SK-N-SH treated with all-trans-retinoic acid at 6 μM for 48 hours (cell line): ENCODE data around the gene RNF169.

Experiments
- ARNTL ChIP-seq: fragments of 450-650 bp; formaldehyde crosslinking; IDR thresholded peaks from 2 replicates; pipeline ENCODE4 v1.5.0; 2020; ENCODE audit warnings: low read depth, mild to moderate bottlenecking, moderate library complexity, borderline replicate concordance
- OSR1 ChIP-seq: fragments of 250-450 bp; sonication (Bioruptor Pico); IDR thresholded peaks from 2 replicates; pipeline ENCODE4 v1.8.0; 2022; ENCODE audit warnings: moderate library complexity, mild to moderate bottlenecking, inconsistent platforms
- PATZ1 ChIP-seq: fragments of 250-450 bp; sonication (Bioruptor Pico); IDR thresholded peaks from 2 replicates; pipeline ENCODE4 v1.8.0; 2020; ENCODE audit warnings: mild to moderate bottlenecking, moderate library complexity, borderline replicate concordance
- PPARA ChIP-seq: fragments of 250-450 bp; sonication (Bioruptor Pico); IDR thresholded peaks from 2 replicates; pipeline ENCODE4 v1.5.0; 2020; ENCODE audit warnings: mild to moderate bottlenecking, borderline replicate concordance
- RARB ChIP-seq: fragments of 250-450 bp; sonication (Bioruptor Pico); IDR thresholded peaks from 2 replicates; pipeline ENCODE4 v1.8.0; 2021; ENCODE audit warnings: mild to moderate bottlenecking, moderate library complexity

- TF ChIP-seq RARB (no peak), PPARA (CRISPR knock-in tag) (no peak), OSR1 (CRISPR knock-in tag) (no peak), PATZ1 (no peak), ARNTL (CRISPR knock-in tag) (no peak)
Observed at GRCh38 chr11:74714904-74715303, 33.7 kb upstream of the RNF169 start.
